ENCODE results near the gene SLC12A4.

DNA sequence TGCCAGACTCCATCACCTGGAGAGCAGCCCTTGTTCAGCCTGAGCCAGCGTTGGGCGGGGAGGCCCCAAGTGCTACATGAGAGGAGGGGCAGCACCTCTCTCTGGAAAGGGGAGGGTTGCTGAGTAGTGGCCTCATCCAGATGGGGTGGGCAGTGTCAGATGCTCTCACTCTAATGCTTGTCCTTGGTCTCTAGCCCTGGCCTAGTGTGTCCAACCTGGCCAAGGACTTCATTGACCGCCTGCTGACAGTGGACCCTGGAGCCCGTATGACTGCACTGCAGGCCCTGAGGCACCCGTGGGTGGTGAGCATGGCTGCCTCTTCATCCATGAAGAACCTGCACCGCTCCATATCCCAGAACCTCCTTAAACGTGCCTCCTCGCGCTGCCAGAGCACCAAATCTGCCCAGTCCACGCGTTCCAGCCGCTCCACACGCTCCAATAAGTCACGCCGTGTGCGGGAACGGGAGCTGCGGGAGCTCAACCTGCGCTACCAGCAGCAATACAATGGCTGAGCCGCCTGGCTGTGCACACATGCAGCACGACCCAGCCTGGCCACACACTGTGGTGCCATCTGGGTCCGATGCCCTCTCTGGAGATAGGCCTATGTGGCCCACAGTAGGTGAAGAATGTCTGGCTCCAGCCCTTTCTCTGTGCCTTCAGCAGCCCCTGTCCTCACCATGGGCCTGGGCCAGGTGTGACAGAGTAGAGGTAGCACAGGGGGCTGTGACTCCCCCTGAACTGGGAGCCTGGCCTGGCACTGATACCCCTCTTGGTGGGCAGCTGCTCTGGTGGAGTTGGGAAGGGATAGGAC, 41.1 kb downstream of the SLC12A4 start:
- no peak for TF ChIP-seq EZH2 (IDR thresholded peaks at IDR 0.05)
- no peak for TF ChIP-seq POLR2AphosphoS5 (IDR thresholded peaks at IDR 0.05; ENCODE audit: borderline replicate concordance, low read depth, low read length)
- TF ChIP-seq FOXP2 (optimal IDR thresholded peaks at IDR 0.05; ENCODE audit: control extremely low read depth, extremely low read length, insufficient read depth): no peak
